HCT116 (cell line): ENCODE results near the gene THSD4. TPM values are rescaled to one million over a fixed set of nuclear protein-coding genes. Genes with fewer than 3 reads are reported as not detected.

ENCODE experiments used
- ATAC-seq: fragments of 200-7000 bp; cut with Tn5 transposase; 2 replicates; pipeline ENCODE4 v1.9.1; 2020; ENCODE audit warnings: mild to moderate bottlenecking, moderate library complexity
- BruUV-seq: library from RNA; stranded (reverse); fragments of 400-500 nt; replicated peaks from 2 replicates; lab custom pipeline; 2021; lab: Mats Ljungman, UMichigan
- CTCF ChIA-PET: fragments of 300-600 bp; sonication (Branson Sonifier 250); formaldehyde crosslinking; loops from one replicate; lab custom pipeline; 2021; ENCODE audit warnings: antibody characterized with exemption; lab: Charles Lee
- POLR2A ChIA-PET: fragments of 300-600, 350-600 bp; sonication (Branson Sonifier 250); formaldehyde crosslinking; loops from one replicate; lab custom pipeline; 2021; ENCODE audit warnings: antibody characterized with exemption; lab: Charles Lee
- RAD21 ChIA-PET, 2 experiments: fragments of 300-600 bp; sonication (Branson Sonifier 250); formaldehyde crosslinking; loops; one replicate each; lab custom pipeline; 2023; ENCODE audit warnings: low total read pairs in 2 of 2; ENCODE audit not compliant: uncharacterized antibody in 2 of 2, unreplicated experiment in 2 of 2, low non-redundant PET in 1 of 2; lab: Charles Lee
- DNase-seq: peaks from one replicate; pipeline ENCODE4 v3.0.0-alpha.2; 2010; ENCODE audit warnings: low read depth, low spot score
- H2AFZ ChIP-seq: fragments of 200-600 bp; shearing (Covaris generic), sonication (generic); 2 replicates; pipeline ENCODE4 v1.6.1; 2017; ENCODE audit warnings: low read depth, mixed run types, mixed read lengths, antibody characterized with exemption, low read length; ENCODE audit not compliant: poor library complexity, severe bottlenecking
- H3K27ac ChIP-seq: 2 replicates; pipeline ENCODE4 v1.5.1; 2012; ENCODE audit warnings: low read depth, low read length
- H3K27me3 ChIP-seq: fragments of 200-600 bp; sonication (generic); 2 replicates; pipeline ENCODE4 v1.6.1; 2016; ENCODE audit warnings: mixed run types, low read length, mixed read lengths; ENCODE audit not compliant: insufficient read depth
- H3K36me3 ChIP-seq, 2 experiments: fragments of 200-500 bp in 1 of 2; fragments of 200-600 bp in 1 of 2; sonication (Bioruptor generic) in 1 of 2; sonication (generic) in 1 of 2; 2 replicates each; pipeline versions ENCODE4 v1.5.1 to v1.6.1; 2014 to 2016; ENCODE audit warnings: low read length in 2 of 2, inconsistent platforms in 1 of 2, mixed read lengths in 1 of 2, mixed run types in 1 of 2; ENCODE audit not compliant: insufficient read depth in 2 of 2, control insufficient read depth in 1 of 2
- H3K4me1 ChIP-seq, 2 experiments: fragments of 200-600 bp in 1 of 2; sonication (generic) in 1 of 2; 2 replicates each; pipeline versions ENCODE4 v1.5.1 to v1.6.1; 2012 to 2017; ENCODE audit warnings: low read length in 2 of 2, inconsistent platforms in 1 of 2, mild to moderate bottlenecking in 1 of 2, mixed read lengths in 1 of 2, mixed run types in 1 of 2, moderate library complexity in 1 of 2; ENCODE audit not compliant: insufficient read depth in 2 of 2, control insufficient read depth in 1 of 2
- H3K4me2 ChIP-seq: fragments of 200-600 bp; sonication (generic); 2 replicates; pipeline ENCODE4 v1.6.1; 2017; ENCODE audit warnings: mixed run types, low read length, mixed read lengths
- H3K4me3 ChIP-seq, 2 experiments: fragments of 200-600 bp in 1 of 2; sonication (generic) in 1 of 2; replicated peaks in 1 of 2; 2 replicates each; pipeline ENCODE4 v1.5.1; 2011 to 2016; ENCODE audit warnings: low read length in 2 of 2, control low read depth in 1 of 2, low read depth in 1 of 2, mild to moderate bottlenecking in 1 of 2, mixed read lengths in 1 of 2, mixed run types in 1 of 2
- H3K79me2 ChIP-seq: fragments of 200-600 bp; sonication (generic); 2 replicates; pipeline ENCODE4 v1.6.1; 2017; ENCODE audit warnings: mild to moderate bottlenecking, mixed run types, low read length, moderate library complexity, mixed read lengths; ENCODE audit not compliant: insufficient read depth
- H3K9ac ChIP-seq: fragments of 200-600 bp; sonication (generic); 2 replicates; pipeline ENCODE4 v1.6.1; 2016; ENCODE audit warnings: low read length, mixed read lengths
- H3K9me2 ChIP-seq: fragments of 200-600 bp; sonication (generic), shearing (Covaris generic); 2 replicates; pipeline ENCODE4 v1.6.1; 2017; ENCODE audit warnings: mixed run types, mild to moderate bottlenecking, moderate library complexity; ENCODE audit not compliant: insufficient read depth
- H3K9me3 ChIP-seq, 2 experiments: fragments of 200-500 bp in 1 of 2; fragments of 200-600 bp in 1 of 2; sonication (Bioruptor generic) in 1 of 2; sonication (generic) in 1 of 2; 2 replicates each; pipeline ENCODE4 v1.6.1; 2014 to 2017; ENCODE audit warnings: low read length in 2 of 2, mixed read lengths in 2 of 2, inconsistent platforms in 1 of 2, low read depth in 1 of 2, mild to moderate bottlenecking in 1 of 2, mixed run types in 1 of 2, moderate library complexity in 1 of 2; ENCODE audit not compliant: control insufficient read depth in 1 of 2, insufficient read depth in 1 of 2
- H4K20me1 ChIP-seq: fragments of 200-600 bp; sonication (generic), shearing (Covaris generic); 2 replicates; pipeline ENCODE4 v1.6.1; 2017; ENCODE audit warnings: mixed run types, mild to moderate bottlenecking, moderate library complexity; ENCODE audit not compliant: insufficient read depth
- CBX3 ChIP-seq: IDR thresholded peaks from 2 replicates; pipeline ENCODE4 v1.6.1; 2012; ENCODE audit warnings: low read depth
- CEBPB ChIP-seq: IDR thresholded peaks from 2 replicates; pipeline ENCODE4 v1.6.1; 2012; ENCODE audit warnings: low read depth
- CTCF ChIP-seq, 3 experiments: fragments of 200-600 bp in 1 of 3; sonication (generic) in 1 of 3; IDR thresholded peaks in 2 of 3; conservative IDR thresholded peaks in 1 of 3; 2 replicates each; pipeline ENCODE4 v1.5.1; 2012 to 2017; ENCODE audit warnings: low read depth in 2 of 3, low read length in 2 of 3, antibody characterized with exemption in 1 of 3, borderline replicate concordance in 1 of 3, control low read depth in 1 of 3, mild to moderate bottlenecking in 1 of 3, mixed read lengths in 1 of 3, mixed run types in 1 of 3, moderate library complexity in 1 of 3; ENCODE audit not compliant: insufficient read depth in 1 of 3
- EGR1 ChIP-seq: IDR thresholded peaks from 2 replicates; pipeline ENCODE4 v1.6.1; 2012; ENCODE audit warnings: low read depth
- ELF1 ChIP-seq: IDR thresholded peaks from 2 replicates; pipeline ENCODE4 v1.6.1; 2012; ENCODE audit warnings: low read depth, borderline replicate concordance
- EZH2 ChIP-seq: fragments of 200-600 bp; sonication (generic); IDR thresholded peaks from 2 replicates; pipeline ENCODE4 v1.6.1; 2017; ENCODE audit warnings: antibody characterized with exemption, mixed run types
- EZH2phosphoT487 ChIP-seq: fragments of 200-600 bp; IDR thresholded peaks from 2 replicates; pipeline ENCODE4 v1.6.1; 2018; ENCODE audit warnings: antibody characterized with exemption, borderline replicate concordance
- POLR2A ChIP-seq: IDR thresholded peaks from 2 replicates; pipeline ENCODE4 v1.7.0; 2011; ENCODE audit warnings: borderline replicate concordance; ENCODE audit not compliant: insufficient read depth, insufficient read length; ENCODE audit errors: extremely low read depth
- REST ChIP-seq: IDR thresholded peaks from 2 replicates; pipeline ENCODE4 v1.6.1; 2012; ENCODE audit warnings: low read depth
- SIN3A ChIP-seq: IDR thresholded peaks from 2 replicates; pipeline ENCODE4 v1.6.1; 2012; ENCODE audit warnings: low read depth
- SP1 ChIP-seq: IDR thresholded peaks from 2 replicates; pipeline ENCODE4 v1.6.1; 2012; ENCODE audit warnings: low read depth
- SRF ChIP-seq: IDR thresholded peaks from 2 replicates; pipeline ENCODE4 v1.6.1; 2012; ENCODE audit warnings: low read depth
- YY1 ChIP-seq: IDR thresholded peaks from 2 replicates; pipeline ENCODE4 v1.6.1; 2011; ENCODE audit warnings: low read length, low read depth, moderate library complexity, mild to moderate bottlenecking; ENCODE audit not compliant: insufficient replicate concordance; ENCODE audit errors: extremely low read depth
- ZFX ChIP-seq: fragments of 450-650 bp; IDR thresholded peaks from 2 replicates; pipeline ENCODE4 v1.6.1; 2017
- intact Hi-C: fragments of 100-400 bp; cut with micrococcal nuclease; formaldehyde crosslinking; loops from 2 replicates; pipeline ENCODE4 v1.10.0; 2022
- total RNA-seq: library from RNA; stranded (reverse); gene quantifications from one replicate; pipeline ENCODE4 v1.2.1, GENCODE V29; 2021; ENCODE audit not compliant: unreplicated experiment

THSD4 gene
- total RNA-seq, 1 experiment from 2014 or later: 30.5 TPM

GRCh38 chr15:71352125-71352524, 236.9 kb downstream of the THSD4 start:
- no peak for ATAC-seq

GRCh38 chr15:71352765-71353164, 237.5 kb downstream of the THSD4 start:
- Histone ChIP-seq H3K4me1 (peaks cover 6 to 19% of the 10 kb centered on the region in 2 experiments; a peak in 2 of 4 replicates), H3K9ac (no peak overlapping the region), H3K36me3 (no peaks in the 10 kb centered on the region)
- RAD21 ChIA-PET: no interaction called here
- intact Hi-C loops: no loop called here
- DNase-seq: no peak
- TF ChIP-seq SIN3A: no peak
- TF ChIP-seq REST: no peak
- TF ChIP-seq POLR2A: no peak
- TF ChIP-seq ELF1: no peak
- no peak for TF ChIP-seq ZFX
- TF ChIP-seq EZH2phosphoT487: no peak
- no peak for TF ChIP-seq SP1
- no peak for TF ChIP-seq YY1
- no peak for TF ChIP-seq EZH2
- no peak for TF ChIP-seq CEBPB
- no peak for TF ChIP-seq EGR1
- TF ChIP-seq CBX3: no peak
- TF ChIP-seq, all 23 proteins: peak for 0
- H3K9me3 ChIP-seq: no peaks in the 10 kb centered on the region
- H3K27me3 ChIP-seq: no peaks in the 10 kb centered on the region
- H3K79me2 ChIP-seq: no peaks in the 10 kb centered on the region
- ATAC-seq: no peak
- no peak overlapping the region for H2AFZ ChIP-seq
- no peak overlapping the region for H3K4me3 ChIP-seq
- no peaks in the 10 kb centered on the region for H3K9me2 ChIP-seq
- no peak overlapping the region for H3K4me2 ChIP-seq
- ChIA-PET CTCF (no interaction called here), POLR2A (no interaction called here)
- BruUV-seq: no TSS peak
- no peak overlapping the region for H3K27ac ChIP-seq
- H4K20me1 ChIP-seq: no peaks in the 10 kb centered on the region

More at GRCh38 chr15:71352125-71352524, 236.9 kb downstream of the THSD4 start:
- Histone ChIP-seq H3K4me1 (peaks cover 0 to 13% of the 10 kb centered on the region in 2 experiments; a peak in 1 of 4 replicates), H3K36me3 (no peaks in the 10 kb centered on the region), H3K9me3 (no peaks in the 10 kb centered on the region), H3K4me2 (no peak overlapping the region), H3K4me3 (no peak overlapping the region), H3K79me2 (no peaks in the 10 kb centered on the region), H4K20me1 (no peaks in the 10 kb centered on the region), H3K9ac (no peak overlapping the region), H3K27me3 (no peaks in the 10 kb centered on the region), H2AFZ (no peak overlapping the region), H3K9me2 (no peaks in the 10 kb centered on the region), H3K27ac (no peak overlapping the region)
- no peak for DNase-seq
- CTCF ChIA-PET: no interaction called here
- TF ChIP-seq CTCF (IDR thresholded peaks at IDR 0.05 in 2 of 3, conservative IDR thresholded peaks at IDR 0.05 in 1 of 3; ENCODE audit: borderline replicate concordance in 1 of 3, insufficient read depth in 1 of 3, low read depth in 2 of 3, low read length in 2 of 3) (no peak), SRF (no peak), EZH2 (no peak), CEBPB (no peak), SIN3A (no peak)
- POLR2A ChIA-PET: no interaction called here
- RAD21 ChIA-PET: no interaction called here
- intact Hi-C loops: no loop called here
- BruUV-seq: no TSS peak
